SK-N-SH treated with all-trans-retinoic acid at 6 μM for 48 hours (cell line): ENCODE data around the gene HDAC8.

Source experiments
- ATAC-seq: fragments of 200-7000 bp; cut with Tn5 transposase; 3 replicates; pipeline ENCODE4 v1.9.1; 2020; ENCODE audit warnings: mild to moderate bottlenecking, moderate library complexity
- BACH2 ChIP-seq: fragments of 250-450 bp; sonication (Bioruptor Pico); IDR thresholded peaks from 2 replicates; pipeline ENCODE4 v1.9.0; 2021; ENCODE audit warnings: mild to moderate bottlenecking, borderline replicate concordance
- CSDC2 ChIP-seq: fragments of 250-450 bp; sonication (Bioruptor Pico); IDR thresholded peaks from 2 replicates; pipeline ENCODE4 v1.5.0; 2020; ENCODE audit warnings: mild to moderate bottlenecking, moderate library complexity
- ESRRG ChIP-seq: fragments of 250-450 bp; sonication (Bioruptor Pico); IDR thresholded peaks from 2 replicates; pipeline ENCODE4 v1.6.1; 2021; ENCODE audit warnings: mild to moderate bottlenecking
- ISL1 ChIP-seq: fragments of 250-450 bp; sonication (Bioruptor Pico); IDR thresholded peaks from 2 replicates; pipeline ENCODE4 v2.1.2; 2022; ENCODE audit warnings: mild to moderate bottlenecking, moderate library complexity
- POU6F1 ChIP-seq: fragments of 250-450 bp; sonication (Bioruptor Pico); IDR thresholded peaks from 2 replicates; pipeline ENCODE4 v1.8.0; 2021; ENCODE audit warnings: low read depth, mild to moderate bottlenecking, moderate library complexity, borderline replicate concordance
- PPARA ChIP-seq: fragments of 250-450 bp; sonication (Bioruptor Pico); IDR thresholded peaks from 2 replicates; pipeline ENCODE4 v1.5.0; 2020; ENCODE audit warnings: mild to moderate bottlenecking, borderline replicate concordance
- RARB ChIP-seq: fragments of 250-450 bp; sonication (Bioruptor Pico); IDR thresholded peaks from 2 replicates; pipeline ENCODE4 v1.8.0; 2021; ENCODE audit warnings: mild to moderate bottlenecking, moderate library complexity
- SNAI2 ChIP-seq: fragments of 250-450 bp; sonication (Bioruptor Pico); IDR thresholded peaks from 2 replicates; pipeline ENCODE4 v1.5.0; 2020; ENCODE audit warnings: mild to moderate bottlenecking, moderate library complexity
- TOX ChIP-seq: fragments of 250-450 bp; sonication (Bioruptor Pico); IDR thresholded peaks from 2 replicates; pipeline ENCODE4 v1.8.0; 2021; ENCODE audit warnings: mild to moderate bottlenecking, moderate library complexity, borderline replicate concordance
- TSHZ2 ChIP-seq: fragments of 250-450 bp; sonication (Bioruptor Pico); IDR thresholded peaks from 2 replicates; pipeline ENCODE4 v1.5.0; 2020; ENCODE audit warnings: mild to moderate bottlenecking, moderate library complexity
- ZC3H10 ChIP-seq: fragments of 250-450 bp; sonication (Bioruptor Pico); IDR thresholded peaks from 2 replicates; pipeline ENCODE4 v1.5.1; 2021; ENCODE audit warnings: mild to moderate bottlenecking, moderate library complexity
- ZFP3 ChIP-seq: fragments of 250-450 bp; sonication (Bioruptor Pico); IDR thresholded peaks from 2 replicates; pipeline ENCODE4 v1.5.0; 2020; ENCODE audit warnings: mild to moderate bottlenecking, moderate library complexity
- ZFP30 ChIP-seq: fragments of 450-650 bp; formaldehyde crosslinking; IDR thresholded peaks from 2 replicates; pipeline ENCODE4 v1.5.0; 2022; ENCODE audit warnings: mild to moderate bottlenecking, moderate library complexity
- ZNF70 ChIP-seq: fragments of 450-650 bp; formaldehyde crosslinking; IDR thresholded peaks from 2 replicates; pipeline ENCODE4 v1.5.0; 2020; ENCODE audit warnings: mild to moderate bottlenecking, moderate library complexity
- ZNF8 ChIP-seq: fragments of 450-650 bp; formaldehyde crosslinking; IDR thresholded peaks from 2 replicates; pipeline ENCODE4 v1.5.0; 2020; ENCODE audit warnings: mild to moderate bottlenecking, moderate library complexity
- TF ChIP-seq, protein P1 (sequence below): fragments of 250-450 bp; sonication (Bioruptor Pico); IDR thresholded peaks from 2 replicates; pipeline ENCODE4 v1.5.1; 2020; ENCODE audit warnings: low read depth, mild to moderate bottlenecking, moderate library complexity
- TF ChIP-seq, protein P2 (sequence below): fragments of 250-450 bp; sonication (Bioruptor Pico); IDR thresholded peaks from 2 replicates; pipeline ENCODE4 v1.5.1; 2021; ENCODE audit warnings: mild to moderate bottlenecking, moderate library complexity

The HDAC8 gene

DNA sequence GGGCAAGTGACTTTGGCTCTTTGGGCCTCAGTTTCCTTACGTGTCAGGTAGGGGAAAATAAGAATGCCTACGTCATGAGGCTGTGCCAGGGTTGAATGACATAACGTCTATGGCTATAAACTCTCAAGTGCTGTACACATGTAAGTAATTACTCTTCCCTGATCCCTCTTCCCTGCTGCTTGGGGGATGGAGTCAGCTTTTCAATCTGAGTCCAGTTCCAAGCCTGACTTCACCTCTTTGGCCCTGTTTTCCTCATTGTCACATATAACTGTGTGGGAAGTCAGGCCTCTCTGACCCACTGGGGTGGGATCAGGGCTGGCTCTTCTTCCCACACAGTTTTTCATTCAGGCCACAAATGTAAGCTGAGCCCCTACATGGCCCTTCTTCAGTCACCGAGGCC, 255.5 kb downstream of the HDAC8 start:
- ATAC-seq: no peak
- TF ChIP-seq PPARA (CRISPR knock-in tag): no peak
- no peak for TF ChIP-seq ZNF70 (CRISPR knock-in tag)
- TF ChIP-seq POU6F1 (CRISPR knock-in tag): no peak
- TF ChIP-seq ESRRG (CRISPR knock-in tag): no peak
- no peak for TF ChIP-seq ISL1 (CRISPR knock-in tag)
- TF ChIP-seq ZC3H10 (CRISPR knock-in tag): no peak
- no peak for TF ChIP-seq TOX (CRISPR knock-in tag)
- TF ChIP-seq RARB (CRISPR knock-in tag): no peak
- TF ChIP-seq ZFP3: no peak
- TF ChIP-seq, protein P1, sequence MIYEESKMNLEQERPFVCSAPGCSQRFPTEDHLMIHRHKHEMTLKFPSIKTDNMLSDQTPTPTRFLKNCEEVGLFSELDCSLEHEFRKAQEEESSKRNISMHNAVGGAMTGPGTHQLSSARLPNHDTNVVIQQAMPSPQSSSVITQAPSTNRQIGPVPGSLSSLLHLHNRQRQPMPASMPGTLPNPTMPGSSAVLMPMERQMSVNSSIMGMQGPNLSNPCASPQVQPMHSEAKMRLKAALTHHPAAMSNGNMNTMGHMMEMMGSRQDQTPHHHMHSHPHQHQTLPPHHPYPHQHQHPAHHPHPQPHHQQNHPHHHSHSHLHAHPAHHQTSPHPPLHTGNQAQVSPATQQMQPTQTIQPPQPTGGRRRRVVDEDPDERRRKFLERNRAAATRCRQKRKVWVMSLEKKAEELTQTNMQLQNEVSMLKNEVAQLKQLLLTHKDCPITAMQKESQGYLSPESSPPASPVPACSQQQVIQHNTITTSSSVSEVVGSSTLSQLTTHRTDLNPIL (CRISPR knock-in tag): no peak
- no peak for TF ChIP-seq TSHZ2 (CRISPR knock-in tag)
- TF ChIP-seq ZNF8 (CRISPR knock-in tag): no peak
- TF ChIP-seq, protein P2, sequence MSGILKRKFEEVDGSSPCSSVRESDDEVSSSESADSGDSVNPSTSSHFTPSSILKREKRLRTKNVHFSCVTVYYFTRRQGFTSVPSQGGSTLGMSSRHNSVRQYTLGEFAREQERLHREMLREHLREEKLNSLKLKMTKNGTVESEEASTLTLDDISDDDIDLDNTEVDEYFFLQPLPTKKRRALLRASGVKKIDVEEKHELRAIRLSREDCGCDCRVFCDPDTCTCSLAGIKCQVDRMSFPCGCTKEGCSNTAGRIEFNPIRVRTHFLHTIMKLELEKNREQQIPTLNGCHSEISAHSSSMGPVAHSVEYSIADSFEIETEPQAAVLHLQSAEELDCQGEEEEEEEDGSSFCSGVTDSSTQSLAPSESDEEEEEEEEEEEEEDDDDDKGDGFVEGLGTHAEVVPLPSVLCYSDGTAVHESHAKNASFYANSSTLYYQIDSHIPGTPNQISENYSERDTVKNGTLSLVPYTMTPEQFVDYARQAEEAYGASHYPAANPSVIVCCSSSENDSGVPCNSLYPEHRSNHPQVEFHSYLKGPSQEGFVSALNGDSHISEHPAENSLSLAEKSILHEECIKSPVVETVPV (CRISPR knock-in tag): no peak
- TF ChIP-seq ZFP30: no peak
- TF ChIP-seq, all 23 proteins: peak for 0

DNA sequence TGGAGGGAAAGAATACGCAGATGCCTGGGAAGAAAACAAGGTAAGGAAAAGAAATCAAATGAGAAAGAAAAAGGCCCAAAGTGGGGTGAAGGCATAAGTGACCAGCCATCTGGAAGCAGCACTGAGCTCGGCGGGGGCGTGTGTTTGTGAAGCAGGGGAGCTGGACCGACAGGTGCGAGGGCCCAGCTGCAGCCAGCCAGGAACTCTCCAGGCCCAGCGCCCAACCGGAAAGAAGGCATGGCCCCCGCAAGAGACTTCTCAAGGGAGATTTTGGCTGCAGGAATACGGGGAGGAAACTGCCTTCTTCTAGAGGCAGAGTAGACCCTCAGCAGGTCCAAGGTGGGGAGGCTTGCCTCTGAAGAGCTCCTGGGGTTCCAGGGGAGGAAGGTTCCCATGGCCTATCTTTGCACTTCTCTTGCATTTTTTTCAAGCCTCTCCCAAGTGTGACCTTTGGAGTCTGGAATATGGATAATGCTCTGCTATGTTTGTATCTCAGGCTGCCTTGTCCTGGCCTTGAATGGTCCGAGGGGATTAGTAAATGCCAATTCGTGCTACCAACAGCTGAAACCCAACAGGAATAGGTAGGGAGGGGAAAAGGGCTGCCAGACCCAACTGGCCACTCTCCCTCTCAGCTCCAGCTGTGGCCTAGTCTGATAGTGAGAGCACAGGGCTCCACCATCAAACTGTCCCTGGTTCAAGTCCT, 256.1 kb downstream of the HDAC8 start:
- TF ChIP-seq TSHZ2 (CRISPR knock-in tag) (no peak), CSDC2 (CRISPR knock-in tag) (no peak), ESRRG (CRISPR knock-in tag) (no peak), ZFP3 (no peak), TOX (CRISPR knock-in tag) (no peak), ZNF70 (CRISPR knock-in tag) (no peak), BACH2 (CRISPR knock-in tag) (no peak)

GRCh38 chrX:72314881-72315280, 257.8 kb downstream of the HDAC8 start:
- no peak for ATAC-seq
- TF ChIP-seq, protein P2 (CRISPR knock-in tag): no peak
- TF ChIP-seq ZNF70 (CRISPR knock-in tag) (no peak), SNAI2 (no peak)

More for the DNA sequence above, 256.1 kb downstream of the HDAC8 start:
- no peak for ATAC-seq
